ENCODE data around the gene CCDC40.

Gene CCDC40

GRCh38 chr17:80114758-80115157 is 78.3 kb downstream of the CCDC40 start:
- Mint-ChIP-seq H3K36me3 (no peaks in the 10 kb centered on the region), H3K27ac (no peak overlapping the region), H3K9me3 (no peaks in the 10 kb centered on the region), H3K4me1 (peaks cover 6% of the 10 kb centered on the region), H3K4me3 (no peak overlapping the region)
- DNase-seq (ENCODE audit: low spot score in 2 of 2) (no peak), ATAC-seq (no peak)

GRCh38 chr17:80115159-80115558 is 78.7 kb downstream of the CCDC40 start:
- H3K4me3 Mint-ChIP-seq: no peak overlapping the region
- H3K36me3 Mint-ChIP-seq: no peaks in the 10 kb centered on the region
- DNase-seq (ENCODE audit: low spot score in 2 of 2) (no peak), ATAC-seq (no peak)
- peaks cover 6% of the 10 kb centered on the region for H3K4me1 Mint-ChIP-seq
- H3K27ac Mint-ChIP-seq: no peak overlapping the region
- H3K9me3 Mint-ChIP-seq: no peaks in the 10 kb centered on the region

DNA sequence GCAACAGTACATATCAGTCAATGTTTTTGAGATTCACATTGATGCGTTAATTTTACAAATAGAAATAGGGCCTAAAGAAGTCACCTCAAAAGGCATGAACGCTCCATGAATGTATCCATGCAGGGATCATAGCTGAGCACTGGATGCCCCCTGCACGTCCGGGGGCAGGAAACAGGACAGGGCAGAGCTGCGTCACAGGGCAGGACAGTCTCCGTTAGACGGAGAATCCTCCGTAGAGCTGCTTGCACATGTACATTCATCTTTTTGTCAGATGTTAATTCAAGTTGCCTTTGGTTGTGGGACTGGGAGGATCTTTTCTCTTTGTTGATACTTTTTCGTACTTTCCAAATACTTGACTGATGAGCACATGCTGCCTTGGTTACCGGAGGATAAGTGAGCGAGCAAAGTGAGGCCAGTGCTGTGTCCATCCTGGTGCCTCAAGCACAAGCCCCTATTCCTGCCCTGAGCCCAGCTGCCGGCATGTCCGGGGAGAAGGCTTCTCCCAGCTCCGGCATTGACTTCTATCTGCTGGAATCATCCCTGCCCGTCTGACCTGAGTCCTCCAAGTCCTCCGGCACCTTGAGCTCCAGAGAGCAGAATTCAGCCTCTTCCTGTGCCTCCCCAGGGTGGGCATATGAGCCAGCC is 80.0 kb downstream of the CCDC40 start:
- Mint-ChIP-seq H3K4me3 (no peak overlapping the region), H3K36me3 (no peaks in the 10 kb centered on the region), H3K27ac (no peak overlapping the region), H3K9me3 (no peaks in the 10 kb centered on the region), H3K4me1 (peaks cover 6% of the 10 kb centered on the region)
- ATAC-seq (no peak), DNase-seq (ENCODE audit: low spot score in 2 of 2) (no peak)

DNA sequence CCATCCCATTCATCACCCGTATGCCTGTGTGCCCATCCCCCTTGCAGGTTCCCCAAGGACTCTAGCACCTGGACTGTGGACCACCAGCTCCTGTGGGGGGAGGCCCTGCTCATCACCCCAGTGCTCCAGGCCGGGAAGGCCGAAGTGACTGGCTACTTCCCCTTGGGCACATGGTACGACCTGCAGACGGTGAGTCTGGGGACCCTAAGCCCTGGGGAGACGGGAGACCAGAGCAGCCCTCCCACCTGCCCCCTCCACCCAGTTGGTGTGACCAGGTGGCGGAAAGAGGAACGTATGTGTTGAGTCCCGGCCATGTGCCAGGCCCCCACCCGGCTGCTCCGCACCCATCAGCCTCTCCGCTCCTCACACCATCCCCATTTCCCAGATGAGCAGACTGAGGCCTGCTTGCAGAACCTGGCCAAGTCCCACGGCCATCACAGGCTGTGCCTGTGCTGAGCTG is 80.5 kb downstream of the CCDC40 start:
- Mint-ChIP-seq H3K36me3 (no peaks in the 10 kb centered on the region), H3K27ac (no peak overlapping the region), H3K4me1 (peaks cover 6% of the 10 kb centered on the region), H3K9me3 (no peaks in the 10 kb centered on the region), H3K4me3 (no peak overlapping the region)
- DNase-seq (ENCODE audit: low spot score in 2 of 2) (no peak), ATAC-seq (no peak)

DNA sequence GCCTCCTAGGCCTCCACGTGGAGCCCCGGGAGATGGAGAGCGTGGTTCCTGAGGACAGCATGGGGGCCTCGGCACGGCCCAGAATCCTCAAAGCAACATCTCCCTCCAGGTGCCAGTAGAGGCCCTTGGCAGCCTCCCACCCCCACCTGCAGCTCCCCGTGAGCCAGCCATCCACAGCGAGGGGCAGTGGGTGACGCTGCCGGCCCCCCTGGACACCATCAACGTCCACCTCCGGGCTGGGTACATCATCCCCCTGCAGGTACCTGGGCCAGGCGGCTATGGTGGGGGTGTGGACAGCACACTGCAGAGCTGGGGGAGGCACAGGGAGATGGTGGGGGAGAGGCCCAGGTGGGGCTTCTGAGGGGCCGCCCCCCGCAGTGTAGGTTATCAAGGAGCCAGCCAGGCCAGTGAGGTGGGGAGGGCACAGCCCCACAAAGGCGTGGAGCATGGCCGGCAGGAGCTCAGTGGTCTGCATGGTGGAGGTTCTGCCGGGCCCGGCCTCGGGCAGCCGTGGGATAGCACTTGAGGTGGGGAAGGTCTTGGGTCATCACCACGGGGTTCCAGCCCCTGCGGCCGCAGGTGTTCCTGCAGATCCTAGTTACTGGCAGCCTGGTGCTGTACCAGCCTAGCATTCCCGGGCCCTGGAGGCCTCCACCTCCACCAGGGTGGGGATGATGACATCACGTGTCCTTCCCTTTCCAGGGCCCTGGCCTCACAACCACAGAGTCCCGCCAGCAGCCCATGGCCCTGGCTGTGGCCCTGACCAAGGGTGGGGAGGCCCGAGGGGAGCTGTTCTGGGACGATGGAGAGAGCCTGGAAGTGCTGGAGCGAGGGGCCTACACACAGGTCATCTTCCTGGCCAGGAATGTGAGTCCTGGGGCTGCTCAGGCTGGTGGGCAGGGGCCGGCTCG is 81.3 kb downstream of the CCDC40 start:
- peak; percentile 27 for ATAC-seq
- Mint-ChIP-seq H3K9me3 (no peaks in the 10 kb centered on the region), H3K4me3 (no peak overlapping the region)

DNA sequence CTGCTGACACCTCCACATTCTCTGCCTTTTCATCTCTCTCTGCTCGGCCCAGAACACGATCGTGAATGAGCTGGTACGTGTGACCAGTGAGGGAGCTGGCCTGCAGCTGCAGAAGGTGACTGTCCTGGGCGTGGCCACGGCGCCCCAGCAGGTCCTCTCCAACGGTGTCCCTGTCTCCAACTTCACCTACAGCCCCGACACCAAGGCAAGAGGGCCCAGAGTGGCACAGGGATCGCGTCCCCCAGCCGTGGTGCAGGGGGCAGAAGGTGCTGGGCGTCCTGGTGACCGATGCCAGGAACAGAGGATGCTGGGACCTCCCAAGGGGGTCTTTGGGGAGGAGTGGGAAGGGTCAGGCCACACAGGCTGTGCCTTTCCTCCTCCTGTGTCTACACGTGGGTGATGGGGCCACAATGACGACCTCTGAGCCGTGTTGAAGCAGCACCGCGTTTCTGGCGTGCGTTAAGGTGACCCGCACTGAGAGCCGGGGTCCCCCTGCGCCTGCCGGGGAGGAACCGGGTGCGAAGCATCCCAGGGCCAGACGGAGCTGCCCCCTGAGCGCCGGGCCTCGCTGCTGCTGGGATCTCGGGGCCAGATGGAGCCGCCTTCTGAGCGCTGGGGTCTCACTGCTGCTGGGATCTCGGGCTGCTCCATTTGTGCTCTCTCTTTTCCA is 82.3 kb downstream of the CCDC40 start:
- no peak for DNase-seq (ENCODE audit: low spot score in 2 of 2)
- H3K27ac Mint-ChIP-seq: no peak overlapping the region
- no peak for ATAC-seq
- H3K36me3 Mint-ChIP-seq: no peaks in the 10 kb centered on the region
- no peak overlapping the region for H3K4me3 Mint-ChIP-seq
- peaks cover 6% of the 10 kb centered on the region for H3K4me1 Mint-ChIP-seq
- H3K9me3 Mint-ChIP-seq: no peaks in the 10 kb centered on the region

More for the DNA sequence above, 81.3 kb downstream of the CCDC40 start:
- Mint-ChIP-seq H3K36me3 (no peaks in the 10 kb centered on the region), H3K27ac (no peak overlapping the region), H3K4me1 (peaks cover 6% of the 10 kb centered on the region)
- no peak for DNase-seq (ENCODE audit: low spot score in 2 of 2)

- Mint-ChIP-seq H3K36me3 (no peaks in the 10 kb centered on the region), H3K4me1 (peaks cover 6% of the 10 kb centered on the region), H3K27ac (no peak overlapping the region), H3K9me3 (no peaks in the 10 kb centered on the region), H3K4me3 (no peak overlapping the region)
- ATAC-seq: no peak
- no peak for DNase-seq (ENCODE audit: low spot score in 2 of 2)
These were observed 82.9 kb downstream of the CCDC40 start for GRCh38 chr17:80119271-80119791.

DNA sequence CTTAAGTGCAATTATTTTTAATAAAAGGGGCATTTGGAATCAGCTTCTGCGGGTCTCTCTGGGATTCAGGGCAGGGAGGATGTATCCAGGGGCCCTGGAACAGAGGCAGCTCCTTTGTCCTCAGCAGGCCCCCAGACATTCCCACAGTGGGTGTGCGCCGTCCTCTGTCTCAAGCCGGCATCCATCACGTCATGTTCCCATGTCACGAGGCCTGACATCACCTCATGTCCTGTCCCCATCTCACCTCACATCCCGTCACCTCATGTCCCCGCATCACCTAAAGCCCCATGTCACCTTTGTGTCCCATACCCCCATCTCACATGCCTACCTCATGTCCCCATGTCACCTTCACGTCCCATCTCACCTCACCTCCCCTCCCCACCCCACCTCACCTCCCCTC is 83.4 kb downstream of the CCDC40 start:
- Mint-ChIP-seq H3K4me1 (peaks cover 5% of the 10 kb centered on the region), H3K4me3 (no peak overlapping the region), H3K36me3 (no peaks in the 10 kb centered on the region), H3K9me3 (no peaks in the 10 kb centered on the region), H3K27ac (no peak overlapping the region)
- no peak for DNase-seq (ENCODE audit: low spot score in 2 of 2)
- ATAC-seq: no peak

- H3K36me3 Mint-ChIP-seq: no peaks in the 10 kb centered on the region
- DNase-seq (ENCODE audit: low spot score in 2 of 2) (no peak), ATAC-seq (peak; percentile 14)
- no peaks in the 10 kb centered on the region for H3K4me1 Mint-ChIP-seq
- no peaks in the 10 kb centered on the region for H3K9me3 Mint-ChIP-seq
- no peak overlapping the region for H3K4me3 Mint-ChIP-seq
- H3K27ac Mint-ChIP-seq: no peak overlapping the region
These were observed 85.7 kb downstream of the CCDC40 start for GRCh38 chr17:80122026-80122575.

GRCh38 chr17:80122926-80123505 is 86.6 kb downstream of the CCDC40 start:
- ATAC-seq (no peak), DNase-seq (ENCODE audit: low spot score in 2 of 2) (no peak)
- no peaks in the 10 kb centered on the region for H3K4me1 Mint-ChIP-seq
- no peaks in the 10 kb centered on the region for H3K36me3 Mint-ChIP-seq
- H3K9me3 Mint-ChIP-seq: no peaks in the 10 kb centered on the region
- H3K27ac Mint-ChIP-seq: no peak overlapping the region
- no peak overlapping the region for H3K4me3 Mint-ChIP-seq

DNA sequence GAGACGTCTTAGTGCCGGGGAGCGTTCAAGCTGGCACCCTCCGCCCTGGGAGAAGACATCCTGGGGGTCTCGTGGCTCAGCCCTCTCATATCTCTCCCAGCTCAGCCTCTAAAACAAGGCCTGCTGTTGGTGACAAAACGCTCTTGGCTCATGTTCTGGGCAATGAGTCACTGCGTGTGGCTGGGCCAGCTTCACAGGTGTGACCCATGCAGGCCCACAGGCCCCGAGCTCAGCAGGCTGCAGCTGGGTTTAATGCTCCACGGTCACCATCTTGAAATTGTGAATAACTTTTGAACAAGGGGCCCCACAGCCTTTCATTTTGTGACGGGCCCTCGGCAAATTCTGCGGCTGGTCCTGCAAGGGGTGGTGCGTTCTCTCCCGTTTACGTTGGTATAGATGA is 87.3 kb downstream of the CCDC40 start:
- DNase-seq (ENCODE audit: low spot score in 2 of 2) (no peak), ATAC-seq (no peak)
- H3K4me1 Mint-ChIP-seq: no peaks in the 10 kb centered on the region
- H3K9me3 Mint-ChIP-seq: no peaks in the 10 kb centered on the region
- no peak overlapping the region for H3K4me3 Mint-ChIP-seq
- no peak overlapping the region for H3K27ac Mint-ChIP-seq
- H3K36me3 Mint-ChIP-seq: no peaks in the 10 kb centered on the region

DNA sequence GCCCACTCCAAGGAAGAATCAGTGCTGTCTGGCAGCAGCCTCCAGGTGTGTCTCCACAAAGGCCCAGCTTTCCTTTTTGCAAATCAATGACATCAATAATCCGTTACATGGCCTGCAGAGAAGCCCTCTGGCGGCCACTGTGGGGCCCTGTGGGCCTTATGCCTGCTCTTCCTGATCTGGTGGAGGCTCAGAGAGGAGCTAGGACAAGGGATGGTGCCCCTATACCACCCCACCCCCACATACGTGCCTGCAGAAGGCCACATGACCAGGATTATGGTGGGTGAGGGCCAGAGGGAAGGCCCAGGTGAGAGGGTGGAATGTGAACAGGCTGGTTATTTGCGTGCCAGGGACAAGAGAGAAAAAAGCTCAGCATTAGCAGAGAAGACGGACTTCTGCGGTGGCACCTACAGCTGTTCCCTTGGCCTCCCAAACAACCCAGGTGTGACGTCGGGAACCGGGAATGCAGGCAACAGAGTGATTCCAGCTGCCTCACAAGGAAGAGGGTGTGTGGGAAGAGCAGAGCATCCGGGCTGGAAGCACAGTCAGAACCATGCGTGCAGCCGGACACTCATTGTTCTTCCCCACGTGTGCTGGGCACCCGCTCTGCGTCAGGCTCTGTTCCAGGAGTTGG is 88.0 kb downstream of the CCDC40 start:
- no peak for DNase-seq (ENCODE audit: low spot score in 2 of 2)

DNA sequence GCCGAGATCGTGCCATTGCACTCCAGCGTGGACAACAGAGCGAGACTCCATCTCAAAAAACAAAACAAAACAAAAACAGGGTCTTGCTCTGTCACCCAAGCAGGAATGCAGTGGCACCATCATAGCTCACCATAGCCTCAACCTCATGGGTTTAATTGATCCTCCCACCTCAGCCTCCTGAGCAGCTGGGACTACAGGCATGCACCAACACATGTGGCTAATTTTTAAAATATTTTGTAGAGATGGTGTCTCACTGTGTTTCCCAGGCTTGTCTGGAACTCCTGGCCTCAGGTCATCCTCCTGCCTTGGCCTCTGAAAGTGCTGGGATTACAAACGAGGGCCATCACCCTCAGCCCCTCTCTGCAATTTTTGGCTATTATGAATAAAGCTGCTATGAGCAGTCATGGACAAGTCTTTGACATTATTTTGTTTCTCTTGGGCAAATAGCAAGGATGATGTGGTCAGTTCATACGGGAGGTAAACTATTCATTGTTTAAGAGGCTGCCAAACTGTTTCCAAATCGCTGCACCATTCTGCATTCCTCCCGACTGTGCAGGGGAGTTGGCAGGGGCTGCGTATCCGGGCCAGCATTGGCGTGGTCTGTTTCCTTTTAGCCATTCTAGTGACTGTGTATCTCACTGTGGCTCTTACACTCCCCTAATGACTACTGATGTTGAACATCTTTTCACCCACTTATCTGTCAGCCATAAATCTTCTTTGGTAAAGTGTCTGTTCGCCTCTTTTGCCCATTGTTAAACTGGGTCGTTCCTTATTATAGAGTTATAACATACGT is 89.4 kb downstream of the CCDC40 start:
- DNase-seq (ENCODE audit: low spot score in 2 of 2) (no peak), ATAC-seq (no peak)
- H3K4me3 Mint-ChIP-seq: no peak overlapping the region
- H3K9me3 Mint-ChIP-seq: no peaks in the 10 kb centered on the region
- H3K27ac Mint-ChIP-seq: no peak overlapping the region
- no peaks in the 10 kb centered on the region for H3K36me3 Mint-ChIP-seq
- no peaks in the 10 kb centered on the region for H3K4me1 Mint-ChIP-seq

More for the DNA sequence above, 88.0 kb downstream of the CCDC40 start:
- Mint-ChIP-seq H3K4me3 (no peak overlapping the region), H3K27ac (no peak overlapping the region), H3K36me3 (no peaks in the 10 kb centered on the region), H3K9me3 (no peaks in the 10 kb centered on the region), H3K4me1 (no peaks in the 10 kb centered on the region)
- ATAC-seq: peak; percentile 42

- H3K9me3 Mint-ChIP-seq: no peaks in the 10 kb centered on the region
- H3K4me3 Mint-ChIP-seq: no peak overlapping the region
- DNase-seq (ENCODE audit: low spot score in 2 of 2): no peak
- H3K27ac Mint-ChIP-seq: no peak overlapping the region
- H3K36me3 Mint-ChIP-seq: no peaks in the 10 kb centered on the region
- H3K4me1 Mint-ChIP-seq: no peaks in the 10 kb centered on the region
- no peak for ATAC-seq
These were observed 89.9 kb downstream of the CCDC40 start for GRCh38 chr17:80126449-80126715.

All from stimulated activated effector memory CD8-positive, alpha-beta T cell treated with anti-CD3 and anti-CD28 coated beads, Interleukin-12 subunit alpha, Interleukin-12 subunit beta, amount 100 ng/mL, for 72 hours (primary cell).